ENCODE measurements around the gene CEP19. TPM values are rescaled to one million over a fixed set of nuclear protein-coding genes. Genes with fewer than 3 reads are reported as not detected.
"Not testable (repeated sequence)": the region's sequence is repeated elsewhere in the genome, so short reads cannot be mapped to it uniquely, and the experiment has no call there.

Gene CEP19
- total RNA-seq, 1 donor from 2014 or later, result 1.5 TPM

DNA sequence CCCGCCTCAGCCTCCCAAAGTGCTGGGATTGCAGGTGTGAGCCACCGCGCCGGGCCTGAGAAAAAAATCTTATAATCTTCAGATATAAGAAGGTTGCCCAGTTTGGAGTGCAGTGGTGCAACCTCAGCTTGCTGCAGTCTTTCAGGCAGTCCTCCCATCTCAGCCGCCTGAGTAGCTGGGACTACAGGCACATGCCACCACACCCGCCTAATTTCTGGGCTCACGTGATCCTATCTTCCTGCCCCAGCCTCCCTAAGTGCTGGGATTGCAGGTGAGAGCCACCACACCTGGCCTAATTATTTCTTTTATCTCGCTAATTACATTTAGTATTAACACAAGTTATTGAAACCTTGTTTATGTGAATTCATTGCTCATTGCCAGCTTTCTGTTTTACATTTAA, 41.2 kb upstream of the CEP19 start:
- Histone ChIP-seq H3K27ac (replicated peaks) (no peak overlapping the region), H3K4me1 (peaks cover 24% of the 10 kb centered on the region), H3K36me3 (no peaks in the 10 kb centered on the region), H3K27me3 (ENCODE audit: low read depth) (no peaks in the 10 kb centered on the region), H3K9me3 (replicated peaks) (peaks cover 15% of the 10 kb centered on the region), H3K4me3 (no peak overlapping the region)
- intact Hi-C loops (cut with micrococcal nuclease), result no loop called here
- DNase-seq, result no peak
- TF ChIP-seq, protein P1, sequence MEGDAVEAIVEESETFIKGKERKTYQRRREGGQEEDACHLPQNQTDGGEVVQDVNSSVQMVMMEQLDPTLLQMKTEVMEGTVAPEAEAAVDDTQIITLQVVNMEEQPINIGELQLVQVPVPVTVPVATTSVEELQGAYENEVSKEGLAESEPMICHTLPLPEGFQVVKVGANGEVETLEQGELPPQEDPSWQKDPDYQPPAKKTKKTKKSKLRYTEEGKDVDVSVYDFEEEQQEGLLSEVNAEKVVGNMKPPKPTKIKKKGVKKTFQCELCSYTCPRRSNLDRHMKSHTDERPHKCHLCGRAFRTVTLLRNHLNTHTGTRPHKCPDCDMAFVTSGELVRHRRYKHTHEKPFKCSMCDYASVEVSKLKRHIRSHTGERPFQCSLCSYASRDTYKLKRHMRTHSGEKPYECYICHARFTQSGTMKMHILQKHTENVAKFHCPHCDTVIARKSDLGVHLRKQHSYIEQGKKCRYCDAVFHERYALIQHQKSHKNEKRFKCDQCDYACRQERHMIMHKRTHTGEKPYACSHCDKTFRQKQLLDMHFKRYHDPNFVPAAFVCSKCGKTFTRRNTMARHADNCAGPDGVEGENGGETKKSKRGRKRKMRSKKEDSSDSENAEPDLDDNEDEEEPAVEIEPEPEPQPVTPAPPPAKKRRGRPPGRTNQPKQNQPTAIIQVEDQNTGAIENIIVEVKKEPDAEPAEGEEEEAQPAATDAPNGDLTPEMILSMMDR (IDR thresholded peaks at IDR 0.05; ENCODE audit: borderline replicate concordance), result no peak

DNA sequence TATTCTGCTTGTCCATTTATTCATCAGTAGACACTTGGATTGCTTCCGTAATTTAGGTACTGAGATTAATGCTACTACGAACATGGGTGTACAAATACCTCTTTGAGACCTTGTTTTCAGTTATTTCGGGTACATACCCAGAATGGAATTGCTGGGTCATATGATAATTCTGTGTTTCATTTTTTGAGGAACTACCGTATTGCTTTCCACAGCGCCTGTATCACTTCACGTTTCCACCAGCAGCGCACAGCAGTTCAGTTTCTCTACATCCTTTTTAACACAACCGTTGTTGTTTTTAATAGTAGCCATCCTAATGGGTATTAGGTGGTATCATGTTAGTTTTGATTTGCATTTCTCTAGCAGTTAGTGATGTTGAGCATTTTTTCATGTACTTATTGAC, 37.1 kb upstream of the CEP19 start:
- Histone ChIP-seq H3K4me3 (no peak overlapping the region), H3K27me3 (ENCODE audit: low read depth) (no peaks in the 10 kb centered on the region), H3K27ac (replicated peaks) (no peak overlapping the region), H3K4me1 (peaks cover 14% of the 10 kb centered on the region), H3K36me3 (peaks cover 4% of the 10 kb centered on the region), H3K9me3 (replicated peaks) (peaks cover 4% of the 10 kb centered on the region)
- TF ChIP-seq, protein P1 (IDR thresholded peaks at IDR 0.05; ENCODE audit: borderline replicate concordance), result no peak
- intact Hi-C loops (cut with micrococcal nuclease), result no loop called here
- no peak for DNase-seq

DNA sequence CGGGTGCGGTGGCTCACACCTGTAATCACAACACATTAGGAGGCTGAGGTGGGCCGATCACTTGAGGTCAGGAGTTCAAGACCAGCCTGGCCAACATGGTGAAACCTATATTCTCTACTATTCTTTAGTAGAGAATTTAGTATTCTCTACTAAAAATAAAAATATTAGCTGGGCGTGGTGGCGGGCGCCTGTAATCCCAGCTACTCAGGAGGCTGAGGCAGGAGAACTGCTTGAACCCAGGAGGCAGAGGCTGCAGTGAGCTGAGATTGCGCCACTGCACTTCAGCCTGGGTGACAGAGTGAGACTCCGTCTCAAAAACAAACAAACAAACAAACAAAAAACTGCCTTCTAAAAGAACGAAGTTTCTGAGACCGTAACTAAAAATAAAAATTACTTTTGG, 31.5 kb upstream of the CEP19 start:
- DNase-seq; H3K36me3 ChIP-seq; intact Hi-C loops (cut with micrococcal nuclease); H3K27me3 ChIP-seq (ENCODE audit: low read depth); H3K27ac ChIP-seq (replicated peaks); H3K9me3 ChIP-seq (replicated peaks); H3K4me3 ChIP-seq: not testable (repeated sequence)
- H3K4me1 ChIP-seq, result peaks cover 47% of the 10 kb centered on the region

DNA sequence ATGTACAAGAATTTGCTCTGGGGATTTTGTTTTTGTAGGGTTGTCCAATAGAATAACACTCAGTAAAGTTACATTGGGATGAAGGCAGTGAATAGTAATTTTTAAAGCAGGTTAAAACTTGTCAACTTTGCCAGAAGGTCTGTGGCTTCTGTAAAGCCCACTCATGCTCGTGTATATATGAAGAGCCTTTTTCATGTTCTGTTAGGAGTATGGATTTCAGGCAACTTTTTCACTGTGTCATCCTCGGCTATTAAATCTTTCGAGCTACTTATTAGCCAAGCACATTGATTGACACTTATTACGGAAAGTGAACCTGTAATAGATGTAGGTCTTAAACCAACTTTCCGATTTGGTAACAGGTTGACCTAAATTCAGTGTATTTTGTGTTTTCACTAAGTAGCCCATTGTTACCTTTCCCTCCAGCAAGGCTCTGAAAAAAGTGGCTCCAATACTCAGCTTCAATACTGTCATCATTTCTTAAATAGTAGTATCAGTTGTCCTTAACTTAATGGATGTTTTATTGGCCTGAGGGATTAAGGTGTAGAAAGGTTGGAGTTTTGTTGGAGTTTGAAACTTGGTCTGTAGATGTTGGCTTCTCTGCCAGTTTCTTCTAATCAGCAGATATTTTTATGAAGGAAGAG, 29.3 kb upstream of the CEP19 start:
- H3K27ac ChIP-seq (replicated peaks), result peak overlapping the region; percentile 96
- no peak for DNase-seq
- no peaks in the 10 kb centered on the region for H3K9me3 ChIP-seq (replicated peaks)
- H3K4me3 ChIP-seq, result peak overlapping the region; percentile 79
- no peaks in the 10 kb centered on the region for H3K27me3 ChIP-seq (ENCODE audit: low read depth)
- intact Hi-C loops (cut with micrococcal nuclease), result no loop called here
- TF ChIP-seq, protein P1 (IDR thresholded peaks at IDR 0.05; ENCODE audit: borderline replicate concordance), result no peak
- peaks cover 43% of the 10 kb centered on the region for H3K4me1 ChIP-seq
- peaks cover 6% of the 10 kb centered on the region for H3K36me3 ChIP-seq

DNA sequence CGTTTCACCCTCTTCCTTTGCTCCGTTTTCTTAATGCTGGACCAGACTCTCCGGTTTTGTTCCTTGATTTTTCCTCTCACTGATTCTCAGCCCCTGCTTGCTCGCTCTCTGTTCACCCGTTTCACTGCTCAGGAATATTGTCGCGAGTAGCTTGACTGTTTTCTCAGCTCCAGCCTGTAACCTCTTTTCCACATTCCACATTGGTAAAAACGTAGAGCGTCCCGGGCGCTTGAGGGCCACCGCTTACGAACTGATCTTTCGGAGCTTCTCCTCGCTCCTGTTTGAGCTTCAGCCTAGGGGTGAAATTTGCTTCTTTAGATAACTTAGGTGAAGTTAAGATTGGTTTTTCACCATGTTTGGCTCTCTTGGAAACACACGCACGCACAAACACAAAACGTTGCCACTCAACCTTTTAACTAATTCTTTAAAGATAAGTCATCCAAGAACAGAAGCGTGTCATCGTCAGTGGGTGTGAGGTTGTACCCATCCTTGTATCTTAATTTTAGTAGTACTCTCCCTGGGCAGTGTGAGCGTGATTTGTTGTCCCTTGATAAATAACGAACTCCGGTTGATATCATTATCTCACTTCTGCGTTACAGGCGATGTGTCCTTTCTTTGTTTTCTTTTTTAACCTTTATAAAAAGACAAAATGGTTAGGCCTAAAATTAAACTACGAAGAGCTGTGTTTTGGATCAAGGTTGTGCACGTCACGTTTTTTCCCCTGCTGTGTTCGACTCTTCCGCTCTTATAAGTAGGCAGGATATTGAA, 28.6 kb upstream of the CEP19 start:
- TF ChIP-seq, protein P1 (IDR thresholded peaks at IDR 0.05; ENCODE audit: borderline replicate concordance), result no peak
- intact Hi-C loops (cut with micrococcal nuclease), result no loop called here
- Histone ChIP-seq H3K27ac (replicated peaks) (peak overlapping the region; percentile 96), H3K4me1 (peaks cover 43% of the 10 kb centered on the region), H3K4me3 (peak overlapping the region; percentile 79), H3K27me3 (ENCODE audit: low read depth) (no peaks in the 10 kb centered on the region), H3K36me3 (peaks cover 3% of the 10 kb centered on the region), H3K9me3 (replicated peaks) (no peaks in the 10 kb centered on the region)
- DNase-seq, result peak; percentile 17

All from left ventricle myocardium inferior (tissue), 1 donor.